ENCODE results near the gene FBXO15.

The FBXO15 gene

GRCh38 chr18:74137920-74138538 is 9.6 kb downstream of the FBXO15 start:
- no peak overlapping the region for H3K4me3 ChIP-seq (ENCODE audit: control insufficient read depth, low read depth, low read length)
- TF ChIP-seq, protein P1, sequence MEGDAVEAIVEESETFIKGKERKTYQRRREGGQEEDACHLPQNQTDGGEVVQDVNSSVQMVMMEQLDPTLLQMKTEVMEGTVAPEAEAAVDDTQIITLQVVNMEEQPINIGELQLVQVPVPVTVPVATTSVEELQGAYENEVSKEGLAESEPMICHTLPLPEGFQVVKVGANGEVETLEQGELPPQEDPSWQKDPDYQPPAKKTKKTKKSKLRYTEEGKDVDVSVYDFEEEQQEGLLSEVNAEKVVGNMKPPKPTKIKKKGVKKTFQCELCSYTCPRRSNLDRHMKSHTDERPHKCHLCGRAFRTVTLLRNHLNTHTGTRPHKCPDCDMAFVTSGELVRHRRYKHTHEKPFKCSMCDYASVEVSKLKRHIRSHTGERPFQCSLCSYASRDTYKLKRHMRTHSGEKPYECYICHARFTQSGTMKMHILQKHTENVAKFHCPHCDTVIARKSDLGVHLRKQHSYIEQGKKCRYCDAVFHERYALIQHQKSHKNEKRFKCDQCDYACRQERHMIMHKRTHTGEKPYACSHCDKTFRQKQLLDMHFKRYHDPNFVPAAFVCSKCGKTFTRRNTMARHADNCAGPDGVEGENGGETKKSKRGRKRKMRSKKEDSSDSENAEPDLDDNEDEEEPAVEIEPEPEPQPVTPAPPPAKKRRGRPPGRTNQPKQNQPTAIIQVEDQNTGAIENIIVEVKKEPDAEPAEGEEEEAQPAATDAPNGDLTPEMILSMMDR (IDR thresholded peaks at IDR 0.05; ENCODE audit: control insufficient read depth, insufficient read depth, low read depth, low read length, missing control alignments), result no peak
- DNase-seq (ENCODE audit: low read depth), result no peak

- H3K4me3 ChIP-seq (ENCODE audit: control insufficient read depth, low read depth, low read length), result no peak overlapping the region
- DNase-seq (ENCODE audit: low read depth), result no peak
- TF ChIP-seq, protein P1 (IDR thresholded peaks at IDR 0.05; ENCODE audit: control insufficient read depth, insufficient read depth, low read depth, low read length, missing control alignments), result no peak
Measured at GRCh38 chr18:74132201-74132600, 15.4 kb downstream of the FBXO15 start.

DNA sequence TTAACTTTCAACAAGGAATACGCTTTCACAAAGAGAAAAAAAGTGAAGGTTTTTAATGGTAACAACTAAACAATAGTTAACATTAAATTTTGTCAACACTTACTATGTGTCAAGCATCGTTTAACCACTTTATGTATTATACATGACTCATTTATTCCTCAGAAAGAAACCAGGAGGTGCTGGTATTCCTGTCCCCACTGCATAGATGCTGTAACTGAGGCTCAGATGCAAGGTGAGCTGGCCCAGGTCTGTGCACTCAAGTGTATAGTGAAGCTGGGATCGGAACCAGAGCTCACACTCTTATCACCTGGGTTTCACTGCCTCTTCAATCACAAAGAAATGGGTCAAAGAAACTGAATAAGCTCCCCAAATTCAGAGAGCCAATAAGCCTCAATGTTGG is 16.5 kb downstream of the FBXO15 start:
- TF ChIP-seq, protein P1 (IDR thresholded peaks at IDR 0.05; ENCODE audit: control insufficient read depth, insufficient read depth, low read depth, low read length, missing control alignments), result no peak
- no peak overlapping the region for H3K4me3 ChIP-seq (ENCODE audit: control insufficient read depth, low read depth, low read length)
- DNase-seq (ENCODE audit: low read depth), result no peak

DNA sequence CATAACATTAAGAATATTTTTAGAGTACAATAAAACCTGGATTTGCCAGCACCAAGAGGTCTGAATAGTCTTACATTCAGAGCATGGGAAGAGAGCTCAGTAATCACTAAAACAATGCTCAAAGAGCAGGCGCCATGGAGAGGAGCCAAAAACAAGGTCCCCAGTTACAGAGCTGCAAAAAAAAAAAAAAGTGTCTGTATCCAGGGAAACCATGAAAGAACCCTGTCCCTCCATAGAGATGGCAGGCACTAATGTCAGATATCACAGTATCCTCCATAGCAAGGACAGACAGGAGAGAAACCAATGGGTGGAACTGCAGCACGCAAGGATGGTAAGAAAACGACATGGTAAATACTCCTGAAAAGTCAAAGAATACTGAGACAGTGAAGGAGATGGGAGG is 19.5 kb downstream of the FBXO15 start:
- H3K4me3 ChIP-seq (ENCODE audit: control insufficient read depth, low read depth, low read length), result no peak overlapping the region
- no peak for DNase-seq (ENCODE audit: low read depth)
- TF ChIP-seq, protein P1 (IDR thresholded peaks at IDR 0.05; ENCODE audit: control insufficient read depth, insufficient read depth, low read depth, low read length, missing control alignments), result no peak

GRCh38 chr18:74126684-74127655 is 20.7 kb downstream of the FBXO15 start:
- TF ChIP-seq, protein P1 (IDR thresholded peaks at IDR 0.05; ENCODE audit: control insufficient read depth, insufficient read depth, low read depth, low read length, missing control alignments), result no peak
- H3K4me3 ChIP-seq (ENCODE audit: control insufficient read depth, low read depth, low read length), result no peak overlapping the region
- no peak for DNase-seq (ENCODE audit: low read depth)

GRCh38 chr18:74124642-74125041 is 23.0 kb downstream of the FBXO15 start:
- TF ChIP-seq, protein P1 (IDR thresholded peaks at IDR 0.05; ENCODE audit: control insufficient read depth, insufficient read depth, low read depth, low read length, missing control alignments), result no peak
- no peak for DNase-seq (ENCODE audit: low read depth)
- no peak overlapping the region for H3K4me3 ChIP-seq (ENCODE audit: control insufficient read depth, low read depth, low read length)

All from AG09309 (cell line).